ENCODE measurements around the gene PRELP. TPM values are rescaled to one million over a fixed set of nuclear protein-coding genes. Genes with fewer than 3 reads are reported as not detected.

The PRELP gene
- polyA plus RNA-seq, 6 donors from 2014 or later = not detected

- H3K9me3 Mint-ChIP-seq = no peaks in the 10 kb centered on the region
- no peaks in the 10 kb centered on the region for H3K4me1 Mint-ChIP-seq
- H3K27ac Mint-ChIP-seq = no peak overlapping the region
- peaks cover 15 to 47% (median 41%) of the 10 kb centered on the region in 3 donors for H3K27me3 Mint-ChIP-seq
- no peaks in the 10 kb centered on the region for H3K36me3 Mint-ChIP-seq
- ATAC-seq (ENCODE audit: low read depth in 2 of 2) = no peak
- H3K4me3 Mint-ChIP-seq = no peak overlapping the region
- no peak for DNase-seq
Measured at GRCh38 chr1:203471841-203472240, 3.8 kb upstream of the PRELP start.

- no peaks in the 10 kb centered on the region for H3K9me3 Mint-ChIP-seq
- H3K4me1 Mint-ChIP-seq = peaks cover 4 to 12% (median 8%) of the 10 kb centered on the region in 3 donors
- H3K4me3 Mint-ChIP-seq = peak overlapping the region in 1 of 8 donors; percentile 76
- peaks cover 18 to 42% (median 32%) of the 10 kb centered on the region in 3 donors for H3K27me3 Mint-ChIP-seq
- no peak overlapping the region for H3K27ac Mint-ChIP-seq
- no peaks in the 10 kb centered on the region for H3K36me3 Mint-ChIP-seq
- ATAC-seq (ENCODE audit: low read depth in 2 of 2) = no peak
- DNase-seq = no peak
Measured at GRCh38 chr1:203473281-203473680, 2.3 kb upstream of the PRELP start.

- DNase-seq (no peak), ATAC-seq (ENCODE audit: low read depth in 2 of 2) (no peak)
- no peaks in the 10 kb centered on the region for H3K9me3 Mint-ChIP-seq
- peak overlapping the region in 1 of 6 donors; percentile 66 for H3K27ac Mint-ChIP-seq
- H3K27me3 Mint-ChIP-seq = peaks cover 18 to 36% (median 26%) of the 10 kb centered on the region in 3 donors
- no peaks in the 10 kb centered on the region for H3K36me3 Mint-ChIP-seq
- peaks cover 4 to 13% (median 8%) of the 10 kb centered on the region in 3 donors for H3K4me1 Mint-ChIP-seq
- no peak overlapping the region for H3K4me3 Mint-ChIP-seq
Measured at GRCh38 chr1:203473781-203474305, 1.8 kb upstream of the PRELP start.

GRCh38 chr1:203476216-203476814 is 709 bp downstream of the PRELP start:
- ATAC-seq (ENCODE audit: low read depth in 2 of 2) (no peak), DNase-seq (no peak)
- H3K4me1 Mint-ChIP-seq = peaks cover 10 to 20% (median 18%) of the 10 kb centered on the region in 3 donors
- H3K9me3 Mint-ChIP-seq = no peaks in the 10 kb centered on the region
- no peak overlapping the region for H3K4me3 Mint-ChIP-seq
- H3K27me3 Mint-ChIP-seq = peaks cover 16 to 25% (median 18%) of the 10 kb centered on the region in 3 donors
- H3K36me3 Mint-ChIP-seq = no peaks in the 10 kb centered on the region
- no peak overlapping the region for H3K27ac Mint-ChIP-seq

- ATAC-seq (ENCODE audit: low read depth in 2 of 2) = peak; percentile 47 to 69
- peaks cover 10 to 25% (median 18%) of the 10 kb centered on the region in 3 donors for H3K27me3 Mint-ChIP-seq
- no peaks in the 10 kb centered on the region for H3K9me3 Mint-ChIP-seq
- H3K4me3 Mint-ChIP-seq = no peak overlapping the region
- no peak overlapping the region for H3K27ac Mint-ChIP-seq
- no peak for DNase-seq
- H3K36me3 Mint-ChIP-seq = no peaks in the 10 kb centered on the region
- peaks cover 13 to 23% (median 18%) of the 10 kb centered on the region in 3 donors for H3K4me1 Mint-ChIP-seq
Measured at GRCh38 chr1:203477748-203478147, 2.1 kb downstream of the PRELP start.

GRCh38 chr1:203478231-203478630 is 2.6 kb downstream of the PRELP start:
- H3K27me3 Mint-ChIP-seq = peaks cover 9 to 23% (median 18%) of the 10 kb centered on the region in 3 donors
- no peaks in the 10 kb centered on the region for H3K9me3 Mint-ChIP-seq
- no peak overlapping the region for H3K4me3 Mint-ChIP-seq
- H3K27ac Mint-ChIP-seq = no peak overlapping the region
- no peak for ATAC-seq (ENCODE audit: low read depth in 2 of 2)
- no peak for DNase-seq
- H3K4me1 Mint-ChIP-seq = peaks cover 13 to 23% (median 18%) of the 10 kb centered on the region in 3 donors
- H3K36me3 Mint-ChIP-seq = no peaks in the 10 kb centered on the region

GRCh38 chr1:203478986-203479385 is 3.4 kb downstream of the PRELP start:
- peaks cover 2 to 18% (median 16%) of the 10 kb centered on the region in 3 donors for H3K27me3 Mint-ChIP-seq
- no peak for DNase-seq
- H3K27ac Mint-ChIP-seq = peak overlapping the region in 1 of 6 donors; percentile 86
- no peaks in the 10 kb centered on the region for H3K9me3 Mint-ChIP-seq
- H3K4me3 Mint-ChIP-seq = no peak overlapping the region
- ATAC-seq (ENCODE audit: low read depth in 2 of 2) = no peak
- H3K4me1 Mint-ChIP-seq = peaks cover 13 to 23% (median 18%) of the 10 kb centered on the region in 3 donors
- no peaks in the 10 kb centered on the region for H3K36me3 Mint-ChIP-seq

- DNase-seq = no peak
- no peak overlapping the region for H3K4me3 Mint-ChIP-seq
- H3K4me1 Mint-ChIP-seq = peaks cover 13 to 23% (median 18%) of the 10 kb centered on the region in 3 donors
Measured at GRCh38 chr1:203479646-203480045, 4.0 kb downstream of the PRELP start.

GRCh38 chr1:203480084-203480483 is 4.5 kb downstream of the PRELP start:
- Mint-ChIP-seq H3K4me1 (peaks cover 13 to 23% (median 18%) of the 10 kb centered on the region in 3 donors), H3K4me3 (no peak overlapping the region), H3K27me3 (peaks cover 0 to 16% (median 11%) of the 10 kb centered on the region in 3 donors), H3K27ac (peak overlapping the region in 1 of 6 donors; percentile 20), H3K9me3 (no peaks in the 10 kb centered on the region), H3K36me3 (no peaks in the 10 kb centered on the region)
- DNase-seq (no peak), ATAC-seq (ENCODE audit: low read depth in 2 of 2) (no peak)

More at GRCh38 chr1:203479646-203480045, 4.0 kb downstream of the PRELP start:
- H3K36me3 Mint-ChIP-seq = no peaks in the 10 kb centered on the region
- peaks cover 0 to 18% (median 11%) of the 10 kb centered on the region in 3 donors for H3K27me3 Mint-ChIP-seq
- ATAC-seq (ENCODE audit: low read depth in 2 of 2) = no peak
- H3K27ac Mint-ChIP-seq = peak overlapping the region in 2 of 6 donors; percentile 10 to 20
- H3K9me3 Mint-ChIP-seq = no peaks in the 10 kb centered on the region

GRCh38 chr1:203480525-203481084 is 5.0 kb downstream of the PRELP start:
- H3K27ac Mint-ChIP-seq = no peak overlapping the region
- peak in 1 of 2 donors; percentile 35 for ATAC-seq (ENCODE audit: low read depth in 2 of 2)
- H3K36me3 Mint-ChIP-seq = no peaks in the 10 kb centered on the region
- peaks cover 13 to 23% (median 18%) of the 10 kb centered on the region in 3 donors for H3K4me1 Mint-ChIP-seq
- H3K9me3 Mint-ChIP-seq = no peaks in the 10 kb centered on the region
- DNase-seq = peak; percentile 9
- H3K27me3 Mint-ChIP-seq = peaks cover 0 to 14% (median 11%) of the 10 kb centered on the region in 3 donors
- H3K4me3 Mint-ChIP-seq = no peak overlapping the region

GRCh38 chr1:203481196-203481595 is 5.6 kb downstream of the PRELP start:
- Mint-ChIP-seq H3K4me1 (peaks cover 13 to 23% (median 18%) of the 10 kb centered on the region in 3 donors), H3K9me3 (no peaks in the 10 kb centered on the region), H3K36me3 (no peaks in the 10 kb centered on the region), H3K27me3 (peaks cover 0 to 10% (median 5%) of the 10 kb centered on the region in 3 donors), H3K27ac (no peak overlapping the region), H3K4me3 (no peak overlapping the region)
- DNase-seq = no peak
- no peak for ATAC-seq (ENCODE audit: low read depth in 2 of 2)

- H3K4me3 Mint-ChIP-seq = peak overlapping the region; percentile 36 to 90 (median 84)
- H3K27ac Mint-ChIP-seq = peak overlapping the region in 2 of 6 donors; percentile 37 to 81
- DNase-seq (no peak), ATAC-seq (ENCODE audit: low read depth in 2 of 2) (no peak)
- no peaks in the 10 kb centered on the region for H3K36me3 Mint-ChIP-seq
- no peaks in the 10 kb centered on the region for H3K9me3 Mint-ChIP-seq
- H3K27me3 Mint-ChIP-seq = peaks cover 0 to 12% (median 10%) of the 10 kb centered on the region in 3 donors
- H3K4me1 Mint-ChIP-seq = peaks cover 10 to 13% (median 12%) of the 10 kb centered on the region in 3 donors
Measured at GRCh38 chr1:203486618-203487370, 11.2 kb downstream of the PRELP start.

- peaks cover 3 to 26% (median 22%) of the 10 kb centered on the region in 3 donors for H3K27me3 Mint-ChIP-seq
- peak overlapping the region in 4 of 8 donors; percentile 29 to 70 (median 50) for H3K4me3 Mint-ChIP-seq
Measured at GRCh38 chr1:203488539-203488938, 12.9 kb downstream of the PRELP start.

More at GRCh38 chr1:203488539-203488938, 12.9 kb downstream of the PRELP start:
- no peak for DNase-seq
- Mint-ChIP-seq H3K27ac (no peak overlapping the region), H3K36me3 (no peaks in the 10 kb centered on the region), H3K9me3 (no peaks in the 10 kb centered on the region), H3K4me1 (peaks cover 10 to 13% (median 12%) of the 10 kb centered on the region in 3 donors)
- ATAC-seq (ENCODE audit: low read depth in 2 of 2) = no peak
